Left renal cortex interstitium (tissue), 4 donors: ENCODE results near the gene KLHL6. TPM values are rescaled to one million over a fixed set of nuclear protein-coding genes. Genes with fewer than 3 reads are reported as not detected.

ENCODE experiments used
- polyA plus RNA-seq, 4 donors: library from polyadenylated mRNA; unstranded; fragments of 120-200 nt; gene quantifications; one replicate each; pipeline ENCODE4 v1.2.1, GENCODE V29; 2013; ENCODE audit not compliant: insufficient read length in 4 of 4

KLHL6 gene
- polyA plus RNA-seq, 4 donors, result 0.94 to 1.6 (median 1.4) TPM

Other genes with a start within 250 kb of the KLHL6 start
- gene MCF2L2, start 127.1 kb downstream of the KLHL6 start, polyA plus RNA-seq, result 1 to 10 TPM in 3 of 4 donors, under 1 TPM in 1; 0.61 to 1.7 (median 1.5) TPM
- gene KLHL24, start 79.9 kb upstream of the KLHL6 start, polyA plus RNA-seq, result 10 to 100 TPM; 45.3 to 54.7 (median 47.2) TPM
- 10 to 100 TPM; 31.5 to 43.6 (median 36.9) TPM for gene YEATS2, start 142.1 kb upstream of the KLHL6 start, polyA plus RNA-seq